ENCODE results near the gene SPHKAP. TPM values are rescaled to one million over a fixed set of nuclear protein-coding genes. Genes with fewer than 3 reads are reported as not detected.

Gene SPHKAP
- total and polyA plus RNA-seq, 2 donors (not counting 3 experiments of a cell fraction or from before 2014, with no cell fraction given) = not detected

GRCh38 chr2:228118940-228119339 lies 62.5 kb downstream of the SPHKAP start:
- no TSS peak for BruUV-seq (replicated peaks)
- H3K27me3 ChIP-seq (ENCODE audit: control insufficient read depth in 2 of 2, insufficient read depth in 2 of 2, low read length in 2 of 2) = no peaks in the 10 kb centered on the region
- H3K9me3 ChIP-seq (replicated peaks; ENCODE audit: control insufficient read depth, insufficient read depth, low read length) = peaks cover 2% of the 10 kb centered on the region
- H3K27ac ChIP-seq (ENCODE audit: insufficient read depth, low read depth, low read length) = no peak overlapping the region
- no peaks in the 10 kb centered on the region for H3K9me1 ChIP-seq (replicated peaks; ENCODE audit: control insufficient read depth, extremely low read depth, insufficient read depth, low read length)
- H3K4me2 ChIP-seq (ENCODE audit: insufficient read depth, low read length) = no peak overlapping the region
- intact Hi-C loops (cut with micrococcal nuclease) (no loop called here), dilution Hi-C loops (cut with MboI; ENCODE audit: extremely low pct_ligation_motif_present, low sequenced_read_pairs) (no loop called here)
- no peak overlapping the region for H3K9ac ChIP-seq (replicated peaks; ENCODE audit: extremely low read depth, insufficient read depth, low read length)
- FAIRE-seq = no peak
- no peaks in the 10 kb centered on the region for H3K79me2 ChIP-seq (ENCODE audit: control insufficient read depth, insufficient read depth, low read length)
- DNase-seq (ENCODE audit: low read depth, low spot score) = no peak
- no peak overlapping the region for H3K4me3 ChIP-seq (replicated peaks in 1 of 3; ENCODE audit: insufficient read depth in 1 of 3, low read depth in 1 of 3, low read length in 3 of 3)
- no peak for TF ChIP-seq GATA2 (IDR thresholded peaks at IDR 0.05; ENCODE audit: insufficient read depth, insufficient read length, low read depth, low read length)
- TF ChIP-seq FOS (IDR thresholded peaks at IDR 0.05; ENCODE audit: borderline replicate concordance, insufficient read depth, low read length) = no peak
- TF ChIP-seq JUN (IDR thresholded peaks at IDR 0.05; ENCODE audit: borderline replicate concordance, insufficient read depth, insufficient read length, low read depth) = no peak
- TF ChIP-seq MAX (IDR thresholded peaks at IDR 0.05; ENCODE audit: insufficient read depth, insufficient read length) = no peak
- no peak for TF ChIP-seq CTCF (IDR thresholded peaks at IDR 0.05; ENCODE audit: extremely low read depth in 1 of 2, insufficient read depth in 1 of 2, low read depth in 1 of 2, low read length in 2 of 2)
- no peak for TF ChIP-seq POLR2AphosphoS5 (IDR thresholded peaks at IDR 0.05; ENCODE audit: insufficient read depth, low read depth, low read length)
- no peak for TF ChIP-seq EZH2 (IDR thresholded peaks at IDR 0.05; ENCODE audit: borderline replicate concordance, low read depth, low read length, severe bottlenecking)
- TF ChIP-seq MYC (IDR thresholded peaks at IDR 0.05; ENCODE audit: low read depth, low read length) = no peak
- TF ChIP-seq POLR2A (IDR thresholded peaks at IDR 0.05; ENCODE audit: low read depth, low read length) = no peak
- no peak overlapping the region for H2AFZ ChIP-seq (ENCODE audit: low read depth, low read length)
- ChIA-PET POLR2A (no interaction called here), CTCF (no interaction called here)
- H3K36me3 ChIP-seq (ENCODE audit: control insufficient read depth in 2 of 2, extremely low read depth in 1 of 2, insufficient read depth in 2 of 2, low read length in 2 of 2) = no peaks in the 10 kb centered on the region
- no peaks in the 10 kb centered on the region for H3K4me1 ChIP-seq (ENCODE audit: control insufficient read depth, extremely low read depth, insufficient read depth, low read length)
- no peaks in the 10 kb centered on the region for H4K20me1 ChIP-seq (replicated peaks; ENCODE audit: control insufficient read depth, extremely low read depth, insufficient read depth, low read length)

All from endothelial cell of umbilical vein (primary cell).